ENCODE results near the gene DNASE1L1. TPM values are rescaled to one million over a fixed set of nuclear protein-coding genes. Genes with fewer than 3 reads are reported as not detected.

Gene DNASE1L1
- total RNA-seq, 1 experiment from 2014 or later, result 16.2 TPM

DNA sequence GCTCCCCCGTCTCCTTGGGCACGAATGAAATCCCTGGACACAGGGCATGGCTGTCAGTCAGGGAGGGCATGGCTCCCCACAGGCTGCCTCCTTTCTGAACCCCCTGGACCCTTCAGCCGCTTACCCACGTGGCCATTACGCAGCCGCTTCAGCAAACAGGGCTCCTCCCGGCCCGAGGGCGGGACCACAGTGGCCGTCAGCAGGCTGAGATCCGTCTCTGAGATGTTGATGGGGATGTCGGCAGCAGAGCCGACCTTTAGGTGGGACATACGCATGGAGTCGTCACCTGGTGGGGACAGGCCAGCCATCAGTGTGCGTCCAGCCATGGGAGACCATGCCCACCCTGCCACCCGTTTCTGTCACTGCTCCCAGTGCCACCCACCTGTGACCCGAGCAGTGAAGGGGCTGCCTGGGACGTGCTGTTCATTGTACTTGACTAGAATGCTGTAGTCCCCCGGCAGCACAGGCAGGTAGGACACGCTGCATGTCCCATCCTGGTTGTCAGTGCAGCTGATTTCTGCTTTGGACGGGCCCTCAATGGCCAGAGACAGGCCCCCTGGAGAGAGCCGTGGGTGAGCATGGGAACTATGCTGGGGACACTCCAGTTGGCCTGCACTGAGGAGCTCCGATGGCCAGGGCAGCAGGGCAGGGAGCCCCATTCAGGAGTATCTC, 55.7 kb downstream of the DNASE1L1 start:
- ATAC-seq, result no peak
- ChIA-PET CTCF (no interaction called here), POLR2A (no interaction called here)
- Mint-ChIP-seq H3K36me3 (peaks cover 27% of the 10 kb centered on the region), H3K9me3 (no peaks in the 10 kb centered on the region), H3K27ac (no peak overlapping the region), H3K4me1 (no peaks in the 10 kb centered on the region), H3K27me3 (ENCODE audit: low read depth) (no peaks in the 10 kb centered on the region), H3K4me3 (no peak overlapping the region)
- no peak for DNase-seq (ENCODE audit: low spot score)
- no peak for TF ChIP-seq FOXP1 (CRISPR knock-in tag; IDR thresholded peaks at IDR 0.05; ENCODE audit: borderline replicate concordance)

DNA sequence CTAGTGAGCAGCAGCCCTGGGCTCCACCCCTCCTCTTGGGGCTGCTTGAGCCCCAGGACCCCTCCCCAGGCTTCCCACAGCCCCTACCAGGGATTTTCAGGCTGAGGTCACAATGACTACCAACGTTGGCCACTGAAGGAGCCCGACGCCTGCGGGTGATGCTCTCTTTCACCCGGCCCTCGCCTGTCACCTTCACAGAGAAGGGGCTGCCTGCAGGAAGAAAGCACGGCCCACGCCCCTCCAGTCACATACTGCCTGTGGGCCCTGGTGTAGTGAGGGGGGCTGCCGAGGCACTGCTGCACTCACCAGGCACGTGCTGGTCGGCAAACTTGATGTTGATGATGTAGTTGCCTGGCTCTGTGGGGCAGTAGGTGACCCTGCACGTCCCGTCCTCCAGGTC, 56.6 kb downstream of the DNASE1L1 start:
- H3K27ac Mint-ChIP-seq, result no peak overlapping the region
- TF ChIP-seq TCF7 (CRISPR knock-in tag; IDR thresholded peaks at IDR 0.05; ENCODE audit: low read depth) (no peak), JAZF1 (CRISPR knock-in tag; IDR thresholded peaks at IDR 0.05) (no peak), TP53 (CRISPR knock-in tag; IDR thresholded peaks at IDR 0.05) (no peak), CREM (CRISPR knock-in tag; IDR thresholded peaks at IDR 0.05) (no peak), ZNF671 (CRISPR knock-in tag; IDR thresholded peaks at IDR 0.05) (no peak), KAT7 (CRISPR knock-in tag; IDR thresholded peaks at IDR 0.05; ENCODE audit: borderline replicate concordance) (no peak), GRHL2 (CRISPR knock-in tag; IDR thresholded peaks at IDR 0.05; ENCODE audit: insufficient replicate concordance, severe bottlenecking) (no peak), TEAD4 (CRISPR knock-in tag; IDR thresholded peaks at IDR 0.05) (no peak), IRF2 (CRISPR knock-in tag; IDR thresholded peaks at IDR 0.05; ENCODE audit: borderline replicate concordance, low read depth) (no peak), MYBL2 (CRISPR knock-in tag; IDR thresholded peaks at IDR 0.05) (no peak), ZBTB21 (CRISPR knock-in tag; IDR thresholded peaks at IDR 0.05; ENCODE audit: borderline replicate concordance) (no peak)
- TF ChIP-seq, protein P1, sequence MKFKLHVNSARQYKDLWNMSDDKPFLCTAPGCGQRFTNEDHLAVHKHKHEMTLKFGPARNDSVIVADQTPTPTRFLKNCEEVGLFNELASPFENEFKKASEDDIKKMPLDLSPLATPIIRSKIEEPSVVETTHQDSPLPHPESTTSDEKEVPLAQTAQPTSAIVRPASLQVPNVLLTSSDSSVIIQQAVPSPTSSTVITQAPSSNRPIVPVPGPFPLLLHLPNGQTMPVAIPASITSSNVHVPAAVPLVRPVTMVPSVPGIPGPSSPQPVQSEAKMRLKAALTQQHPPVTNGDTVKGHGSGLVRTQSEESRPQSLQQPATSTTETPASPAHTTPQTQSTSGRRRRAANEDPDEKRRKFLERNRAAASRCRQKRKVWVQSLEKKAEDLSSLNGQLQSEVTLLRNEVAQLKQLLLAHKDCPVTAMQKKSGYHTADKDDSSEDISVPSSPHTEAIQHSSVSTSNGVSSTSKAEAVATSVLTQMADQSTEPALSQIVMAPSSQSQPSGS (CRISPR knock-in tag; IDR thresholded peaks at IDR 0.05; ENCODE audit: borderline replicate concordance, low read depth), result no peak
- TF ChIP-seq, protein P2, sequence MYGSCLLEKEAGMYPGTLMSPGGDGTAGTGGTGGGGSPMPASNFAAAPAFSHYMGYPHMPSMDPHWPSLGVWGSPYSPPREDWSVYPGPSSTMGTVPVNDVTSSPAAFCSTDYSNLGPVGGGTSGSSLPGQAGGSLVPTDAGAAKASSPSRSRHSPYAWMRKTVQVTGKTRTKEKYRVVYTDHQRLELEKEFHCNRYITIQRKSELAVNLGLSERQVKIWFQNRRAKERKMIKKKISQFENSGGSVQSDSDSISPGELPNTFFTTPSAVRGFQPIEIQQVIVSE (CRISPR knock-in tag; IDR thresholded peaks at IDR 0.05; ENCODE audit: borderline replicate concordance), result no peak
- TF ChIP-seq, protein P3, sequence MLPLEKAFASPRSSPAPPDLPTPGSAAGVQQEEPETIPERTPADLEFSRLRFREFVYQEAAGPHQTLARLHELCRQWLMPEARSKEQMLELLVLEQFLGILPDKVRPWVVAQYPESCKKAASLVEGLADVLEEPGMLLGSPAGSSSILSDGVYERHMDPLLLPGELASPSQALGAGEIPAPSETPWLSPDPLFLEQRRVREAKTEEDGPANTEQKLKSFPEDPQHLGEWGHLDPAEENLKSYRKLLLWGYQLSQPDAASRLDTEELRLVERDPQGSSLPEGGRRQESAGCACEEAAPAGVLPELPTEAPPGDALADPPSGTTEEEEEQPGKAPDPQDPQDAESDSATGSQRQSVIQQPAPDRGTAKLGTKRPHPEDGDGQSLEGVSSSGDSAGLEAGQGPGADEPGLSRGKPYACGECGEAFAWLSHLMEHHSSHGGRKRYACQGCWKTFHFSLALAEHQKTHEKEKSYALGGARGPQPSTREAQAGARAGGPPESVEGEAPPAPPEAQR (CRISPR knock-in tag; IDR thresholded peaks at IDR 0.05), result no peak
- TF ChIP-seq, protein P4, sequence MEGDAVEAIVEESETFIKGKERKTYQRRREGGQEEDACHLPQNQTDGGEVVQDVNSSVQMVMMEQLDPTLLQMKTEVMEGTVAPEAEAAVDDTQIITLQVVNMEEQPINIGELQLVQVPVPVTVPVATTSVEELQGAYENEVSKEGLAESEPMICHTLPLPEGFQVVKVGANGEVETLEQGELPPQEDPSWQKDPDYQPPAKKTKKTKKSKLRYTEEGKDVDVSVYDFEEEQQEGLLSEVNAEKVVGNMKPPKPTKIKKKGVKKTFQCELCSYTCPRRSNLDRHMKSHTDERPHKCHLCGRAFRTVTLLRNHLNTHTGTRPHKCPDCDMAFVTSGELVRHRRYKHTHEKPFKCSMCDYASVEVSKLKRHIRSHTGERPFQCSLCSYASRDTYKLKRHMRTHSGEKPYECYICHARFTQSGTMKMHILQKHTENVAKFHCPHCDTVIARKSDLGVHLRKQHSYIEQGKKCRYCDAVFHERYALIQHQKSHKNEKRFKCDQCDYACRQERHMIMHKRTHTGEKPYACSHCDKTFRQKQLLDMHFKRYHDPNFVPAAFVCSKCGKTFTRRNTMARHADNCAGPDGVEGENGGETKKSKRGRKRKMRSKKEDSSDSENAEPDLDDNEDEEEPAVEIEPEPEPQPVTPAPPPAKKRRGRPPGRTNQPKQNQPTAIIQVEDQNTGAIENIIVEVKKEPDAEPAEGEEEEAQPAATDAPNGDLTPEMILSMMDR (IDR thresholded peaks at IDR 0.05), result no peak
- TF ChIP-seq, protein P5, sequence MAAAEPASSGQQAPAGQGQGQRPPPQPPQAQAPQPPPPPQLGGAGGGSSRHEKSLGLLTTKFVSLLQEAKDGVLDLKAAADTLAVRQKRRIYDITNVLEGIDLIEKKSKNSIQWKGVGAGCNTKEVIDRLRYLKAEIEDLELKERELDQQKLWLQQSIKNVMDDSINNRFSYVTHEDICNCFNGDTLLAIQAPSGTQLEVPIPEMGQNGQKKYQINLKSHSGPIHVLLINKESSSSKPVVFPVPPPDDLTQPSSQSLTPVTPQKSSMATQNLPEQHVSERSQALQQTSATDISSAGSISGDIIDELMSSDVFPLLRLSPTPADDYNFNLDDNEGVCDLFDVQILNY (CRISPR knock-in tag; IDR thresholded peaks at IDR 0.05), result no peak
- TF ChIP-seq, protein P6, sequence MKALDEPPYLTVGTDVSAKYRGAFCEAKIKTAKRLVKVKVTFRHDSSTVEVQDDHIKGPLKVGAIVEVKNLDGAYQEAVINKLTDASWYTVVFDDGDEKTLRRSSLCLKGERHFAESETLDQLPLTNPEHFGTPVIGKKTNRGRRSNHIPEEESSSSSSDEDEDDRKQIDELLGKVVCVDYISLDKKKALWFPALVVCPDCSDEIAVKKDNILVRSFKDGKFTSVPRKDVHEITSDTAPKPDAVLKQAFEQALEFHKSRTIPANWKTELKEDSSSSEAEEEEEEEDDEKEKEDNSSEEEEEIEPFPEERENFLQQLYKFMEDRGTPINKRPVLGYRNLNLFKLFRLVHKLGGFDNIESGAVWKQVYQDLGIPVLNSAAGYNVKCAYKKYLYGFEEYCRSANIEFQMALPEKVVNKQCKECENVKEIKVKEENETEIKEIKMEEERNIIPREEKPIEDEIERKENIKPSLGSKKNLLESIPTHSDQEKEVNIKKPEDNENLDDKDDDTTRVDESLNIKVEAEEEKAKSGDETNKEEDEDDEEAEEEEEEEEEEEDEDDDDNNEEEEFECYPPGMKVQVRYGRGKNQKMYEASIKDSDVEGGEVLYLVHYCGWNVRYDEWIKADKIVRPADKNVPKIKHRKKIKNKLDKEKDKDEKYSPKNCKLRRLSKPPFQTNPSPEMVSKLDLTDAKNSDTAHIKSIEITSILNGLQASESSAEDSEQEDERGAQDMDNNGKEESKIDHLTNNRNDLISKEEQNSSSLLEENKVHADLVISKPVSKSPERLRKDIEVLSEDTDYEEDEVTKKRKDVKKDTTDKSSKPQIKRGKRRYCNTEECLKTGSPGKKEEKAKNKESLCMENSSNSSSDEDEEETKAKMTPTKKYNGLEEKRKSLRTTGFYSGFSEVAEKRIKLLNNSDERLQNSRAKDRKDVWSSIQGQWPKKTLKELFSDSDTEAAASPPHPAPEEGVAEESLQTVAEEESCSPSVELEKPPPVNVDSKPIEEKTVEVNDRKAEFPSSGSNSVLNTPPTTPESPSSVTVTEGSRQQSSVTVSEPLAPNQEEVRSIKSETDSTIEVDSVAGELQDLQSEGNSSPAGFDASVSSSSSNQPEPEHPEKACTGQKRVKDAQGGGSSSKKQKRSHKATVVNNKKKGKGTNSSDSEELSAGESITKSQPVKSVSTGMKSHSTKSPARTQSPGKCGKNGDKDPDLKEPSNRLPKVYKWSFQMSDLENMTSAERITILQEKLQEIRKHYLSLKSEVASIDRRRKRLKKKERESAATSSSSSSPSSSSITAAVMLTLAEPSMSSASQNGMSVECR (CRISPR knock-in tag; IDR thresholded peaks at IDR 0.05; ENCODE audit: borderline replicate concordance), result no peak
- TF ChIP-seq, protein P7, sequence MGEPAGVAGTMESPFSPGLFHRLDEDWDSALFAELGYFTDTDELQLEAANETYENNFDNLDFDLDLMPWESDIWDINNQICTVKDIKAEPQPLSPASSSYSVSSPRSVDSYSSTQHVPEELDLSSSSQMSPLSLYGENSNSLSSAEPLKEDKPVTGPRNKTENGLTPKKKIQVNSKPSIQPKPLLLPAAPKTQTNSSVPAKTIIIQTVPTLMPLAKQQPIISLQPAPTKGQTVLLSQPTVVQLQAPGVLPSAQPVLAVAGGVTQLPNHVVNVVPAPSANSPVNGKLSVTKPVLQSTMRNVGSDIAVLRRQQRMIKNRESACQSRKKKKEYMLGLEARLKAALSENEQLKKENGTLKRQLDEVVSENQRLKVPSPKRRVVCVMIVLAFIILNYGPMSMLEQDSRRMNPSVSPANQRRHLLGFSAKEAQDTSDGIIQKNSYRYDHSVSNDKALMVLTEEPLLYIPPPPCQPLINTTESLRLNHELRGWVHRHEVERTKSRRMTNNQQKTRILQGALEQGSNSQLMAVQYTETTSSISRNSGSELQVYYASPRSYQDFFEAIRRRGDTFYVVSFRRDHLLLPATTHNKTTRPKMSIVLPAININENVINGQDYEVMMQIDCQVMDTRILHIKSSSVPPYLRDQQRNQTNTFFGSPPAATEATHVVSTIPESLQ (CRISPR knock-in tag; IDR thresholded peaks at IDR 0.05), result no peak
- TF ChIP-seq, protein P8, sequence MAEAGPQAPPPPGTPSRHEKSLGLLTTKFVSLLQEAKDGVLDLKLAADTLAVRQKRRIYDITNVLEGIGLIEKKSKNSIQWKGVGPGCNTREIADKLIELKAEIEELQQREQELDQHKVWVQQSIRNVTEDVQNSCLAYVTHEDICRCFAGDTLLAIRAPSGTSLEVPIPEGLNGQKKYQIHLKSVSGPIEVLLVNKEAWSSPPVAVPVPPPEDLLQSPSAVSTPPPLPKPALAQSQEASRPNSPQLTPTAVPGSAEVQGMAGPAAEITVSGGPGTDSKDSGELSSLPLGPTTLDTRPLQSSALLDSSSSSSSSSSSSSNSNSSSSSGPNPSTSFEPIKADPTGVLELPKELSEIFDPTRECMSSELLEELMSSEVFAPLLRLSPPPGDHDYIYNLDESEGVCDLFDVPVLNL (CRISPR knock-in tag; IDR thresholded peaks at IDR 0.05; ENCODE audit: borderline replicate concordance, low read depth), result no peak
- ChIA-PET POLR2A (no interaction called here), CTCF (no interaction called here)
- 0 out of 2 replicates have a peak, but pooled peaks cover under 1% of the 10 kb centered on the region for H3K4me1 Mint-ChIP-seq
- H3K27me3 Mint-ChIP-seq (ENCODE audit: low read depth), result no peaks in the 10 kb centered on the region
- DNase-seq (ENCODE audit: low spot score) (no peak), ATAC-seq (no peak)
- no peaks in the 10 kb centered on the region for H3K9me3 Mint-ChIP-seq
- no peak overlapping the region for H3K4me3 Mint-ChIP-seq
- peaks cover 22% of the 10 kb centered on the region for H3K36me3 Mint-ChIP-seq

All from WTC11 (cell line).